PC-9 (cell line): ENCODE measurements around the gene NPB.

Experiments
- EZH2 ChIP-seq: fragments of 200-600 bp; sonication (generic); IDR thresholded peaks from 2 replicates; pipeline ENCODE4 v1.8.0; 2017; ENCODE audit warnings: antibody characterized with exemption, low read depth
- TF ChIP-seq, protein P1 (sequence below): fragments of 200-600 bp; sonication (generic); conservative IDR thresholded peaks from 2 replicates; pipeline ENCODE4 v1.6.1; 2017; ENCODE audit warnings: mixed run types, antibody characterized with exemption, mild to moderate bottlenecking, moderate library complexity

DNA sequence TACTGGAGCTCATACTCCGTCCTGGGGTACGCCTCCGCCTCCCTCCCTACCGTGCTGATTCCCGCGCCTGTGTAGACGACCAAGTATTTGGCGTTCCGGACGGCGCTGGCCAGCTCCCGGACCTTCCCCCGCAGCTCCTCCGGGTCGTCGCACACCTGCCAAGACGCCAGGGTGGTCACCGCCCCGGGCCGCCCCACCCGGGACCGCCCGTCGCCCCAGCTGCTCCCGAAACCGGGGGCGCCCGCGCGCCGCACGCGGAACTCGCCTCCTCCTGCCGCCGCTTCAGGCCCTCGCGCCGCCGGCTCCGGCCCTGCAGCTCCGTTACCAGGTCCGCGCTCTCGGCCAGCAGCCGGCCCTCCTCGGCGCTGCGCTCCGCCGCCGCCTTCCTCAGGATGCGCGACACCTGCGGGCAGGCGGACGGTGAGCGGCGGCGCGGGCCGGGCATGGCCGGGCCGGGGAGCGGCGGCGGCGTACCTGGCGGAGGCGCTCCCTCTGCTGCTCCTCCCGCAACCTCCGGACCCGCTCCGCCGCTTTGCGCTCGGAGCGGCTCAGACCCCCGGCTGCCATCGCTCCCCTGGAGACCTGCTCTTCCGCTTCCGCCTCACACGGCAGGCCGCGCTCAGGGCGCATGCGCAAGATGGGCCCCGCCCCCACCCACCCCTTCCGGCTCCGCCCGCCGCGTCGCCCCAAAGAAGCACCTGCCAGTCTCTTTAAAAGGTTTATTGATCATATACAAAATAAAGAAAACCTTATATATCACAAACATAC lies 15.7 kb downstream of the NPB start, which contains the start of gene SIRT7:
- TF ChIP-seq, protein P1, sequence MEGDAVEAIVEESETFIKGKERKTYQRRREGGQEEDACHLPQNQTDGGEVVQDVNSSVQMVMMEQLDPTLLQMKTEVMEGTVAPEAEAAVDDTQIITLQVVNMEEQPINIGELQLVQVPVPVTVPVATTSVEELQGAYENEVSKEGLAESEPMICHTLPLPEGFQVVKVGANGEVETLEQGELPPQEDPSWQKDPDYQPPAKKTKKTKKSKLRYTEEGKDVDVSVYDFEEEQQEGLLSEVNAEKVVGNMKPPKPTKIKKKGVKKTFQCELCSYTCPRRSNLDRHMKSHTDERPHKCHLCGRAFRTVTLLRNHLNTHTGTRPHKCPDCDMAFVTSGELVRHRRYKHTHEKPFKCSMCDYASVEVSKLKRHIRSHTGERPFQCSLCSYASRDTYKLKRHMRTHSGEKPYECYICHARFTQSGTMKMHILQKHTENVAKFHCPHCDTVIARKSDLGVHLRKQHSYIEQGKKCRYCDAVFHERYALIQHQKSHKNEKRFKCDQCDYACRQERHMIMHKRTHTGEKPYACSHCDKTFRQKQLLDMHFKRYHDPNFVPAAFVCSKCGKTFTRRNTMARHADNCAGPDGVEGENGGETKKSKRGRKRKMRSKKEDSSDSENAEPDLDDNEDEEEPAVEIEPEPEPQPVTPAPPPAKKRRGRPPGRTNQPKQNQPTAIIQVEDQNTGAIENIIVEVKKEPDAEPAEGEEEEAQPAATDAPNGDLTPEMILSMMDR = no peak
- no peak for TF ChIP-seq EZH2
